SHP77 treated with DMSO at 0.1 percent for 48 hours (cell line): ENCODE results near the gene LINS1.

ENCODE experiments used
- DNase-seq: peaks from one replicate; lab custom pipeline; 2025; lab: John Stamatoyannopoulos, UW

LINS1 gene

DNA sequence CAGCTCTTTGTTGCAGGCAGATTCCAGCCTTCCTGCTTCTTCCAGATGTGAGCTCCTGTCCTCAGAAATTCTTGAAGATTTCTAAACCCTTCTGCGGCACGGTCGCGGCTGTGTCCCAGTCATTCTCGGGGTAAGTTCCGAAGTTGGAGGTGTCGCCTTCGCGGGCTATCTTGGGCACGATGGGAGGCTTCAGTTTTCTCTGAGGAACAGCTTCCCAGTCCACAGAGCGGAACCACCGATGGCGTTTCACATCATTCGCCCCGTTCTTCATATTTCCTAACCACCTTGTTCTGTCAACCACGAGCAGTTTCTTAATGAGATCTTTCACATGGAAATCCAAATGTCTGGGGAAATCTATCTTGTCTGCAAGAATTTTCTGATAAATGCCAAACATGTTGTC lies 48.5 kb downstream of the LINS1 start:
- DNase-seq, result no peak

- no peak for DNase-seq
Measured at GRCh38 chr15:100547961-100548360, 54.0 kb downstream of the LINS1 start.

DNA sequence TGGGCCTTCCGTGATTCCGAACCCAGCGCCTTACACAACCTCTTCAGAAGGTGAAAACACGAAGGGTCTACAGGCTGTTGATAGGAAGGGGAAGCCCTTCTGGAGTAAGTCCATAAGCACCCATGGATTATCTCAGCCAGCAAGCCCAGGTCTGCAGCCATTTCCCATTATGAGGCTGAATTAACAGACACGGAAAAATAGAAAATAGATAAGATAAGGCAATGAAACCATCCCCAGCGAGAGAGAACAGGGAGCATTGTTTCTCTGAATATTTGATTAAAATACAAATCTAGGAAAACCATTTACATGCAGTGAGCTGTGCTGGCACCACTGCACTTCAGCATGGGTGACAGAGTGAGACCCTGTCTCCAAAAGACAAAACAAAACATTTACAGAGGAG lies 57.0 kb downstream of the LINS1 start:
- DNase-seq, result no peak

- no peak for DNase-seq
Measured at GRCh38 chr15:100544338-100544841, 57.6 kb downstream of the LINS1 start.

- DNase-seq, result no peak
Measured at GRCh38 chr15:100542290-100542689, 59.7 kb downstream of the LINS1 start.

DNA sequence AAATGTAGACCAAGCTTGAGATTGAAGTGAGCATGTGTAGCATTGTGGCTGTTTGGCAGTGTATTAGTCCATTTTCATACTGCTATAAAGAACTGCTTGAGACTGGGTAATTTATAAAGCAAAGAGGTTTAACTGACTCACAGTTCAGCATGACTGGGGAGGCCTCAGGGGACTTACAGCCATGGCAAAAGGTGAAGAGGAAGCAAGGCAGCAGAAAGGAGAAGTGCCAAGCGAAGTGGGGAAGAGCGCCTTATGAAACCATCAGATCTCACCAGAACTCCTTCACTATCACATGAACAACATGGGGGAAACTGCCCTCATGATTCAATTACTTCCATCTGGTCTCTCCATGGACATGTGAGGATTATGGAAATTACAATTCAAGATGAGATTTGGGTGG lies 64.7 kb downstream of the LINS1 start:
- no peak for DNase-seq

- no peak for DNase-seq
Measured at GRCh38 chr15:100536733-100537132, 65.3 kb downstream of the LINS1 start.

GRCh38 chr15:100533886-100534285 lies 68.1 kb downstream of the LINS1 start:
- no peak for DNase-seq

- DNase-seq, result no peak
Measured at GRCh38 chr15:100531823-100532327, 70.1 kb downstream of the LINS1 start.

GRCh38 chr15:100531204-100531603 lies 70.8 kb downstream of the LINS1 start:
- no peak for DNase-seq

- DNase-seq, result no peak
Measured at GRCh38 chr15:100529556-100529955, 72.4 kb downstream of the LINS1 start.

GRCh38 chr15:100528833-100529428 lies 73.1 kb downstream of the LINS1 start, which contains the start of gene CERS3:
Gene CERS3 (minus strand): TSS chr15:100528950. CDS start chr15:100501849, 27,101 bp downstream.
- DNase-seq, result no peak

GRCh38 chr15:100526027-100526481 lies 75.9 kb downstream of the LINS1 start:
- DNase-seq, result no peak

- no peak for DNase-seq
Measured at GRCh38 chr15:100525436-100525835, 76.5 kb downstream of the LINS1 start.

GRCh38 chr15:100524326-100524725 lies 77.7 kb downstream of the LINS1 start:
- no peak for DNase-seq

DNA sequence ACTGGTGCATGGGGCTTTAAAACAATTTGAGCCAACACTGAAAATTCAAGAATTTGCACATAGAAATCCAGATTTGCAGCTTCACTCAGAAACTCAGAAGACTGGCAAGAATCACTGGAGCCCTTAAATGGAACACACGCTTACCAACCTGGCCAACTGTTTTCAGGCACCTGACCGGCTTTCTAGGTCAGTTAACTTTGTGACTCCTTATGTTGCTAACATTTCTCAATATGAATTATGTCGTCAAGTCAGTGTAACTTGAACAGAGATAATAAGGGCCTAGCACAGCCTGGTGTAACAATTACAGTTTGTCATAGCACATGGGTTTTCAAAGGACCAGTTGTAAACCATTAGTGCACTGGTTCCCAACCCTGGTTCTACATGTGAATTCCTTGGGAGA lies 80.1 kb downstream of the LINS1 start:
- no peak for DNase-seq

DNA sequence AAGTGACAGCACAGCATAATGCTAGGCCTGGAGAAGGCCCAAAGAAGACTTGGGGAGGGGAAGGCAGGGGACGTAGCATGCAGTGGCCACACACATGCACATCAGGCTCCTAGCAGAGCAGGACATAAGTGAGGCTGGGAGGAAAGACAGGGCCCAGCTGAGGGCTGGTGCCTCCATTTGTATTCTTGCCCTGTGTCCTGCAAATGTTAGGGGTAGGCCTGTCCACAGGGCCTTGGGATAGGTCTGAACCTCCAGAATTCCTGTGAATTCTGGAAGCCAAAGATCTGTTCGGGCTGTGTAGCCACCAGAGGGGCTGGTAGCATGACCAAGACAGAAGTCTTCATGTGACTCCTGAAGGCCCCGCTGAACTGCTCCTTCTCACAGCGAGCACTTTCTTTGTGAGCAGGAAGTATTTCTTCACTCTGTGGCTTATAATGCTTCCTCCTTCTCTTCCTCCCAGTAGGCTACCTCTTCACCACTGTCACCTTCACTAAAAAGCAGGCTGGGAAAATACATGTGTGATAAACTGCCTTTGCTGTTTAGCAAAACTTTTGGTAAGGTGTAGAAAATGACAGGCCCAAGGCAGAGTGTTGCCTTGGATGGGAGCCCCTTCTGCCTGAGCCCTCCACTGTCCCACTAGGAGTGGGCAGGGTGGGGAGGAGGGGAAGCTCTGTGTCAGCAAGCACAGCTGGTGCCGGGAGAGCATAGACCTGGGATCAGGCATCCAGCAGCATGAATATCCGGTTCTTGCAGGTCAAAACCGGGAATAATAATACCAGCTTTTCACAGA lies 81.7 kb downstream of the LINS1 start:
- no peak for DNase-seq

DNA sequence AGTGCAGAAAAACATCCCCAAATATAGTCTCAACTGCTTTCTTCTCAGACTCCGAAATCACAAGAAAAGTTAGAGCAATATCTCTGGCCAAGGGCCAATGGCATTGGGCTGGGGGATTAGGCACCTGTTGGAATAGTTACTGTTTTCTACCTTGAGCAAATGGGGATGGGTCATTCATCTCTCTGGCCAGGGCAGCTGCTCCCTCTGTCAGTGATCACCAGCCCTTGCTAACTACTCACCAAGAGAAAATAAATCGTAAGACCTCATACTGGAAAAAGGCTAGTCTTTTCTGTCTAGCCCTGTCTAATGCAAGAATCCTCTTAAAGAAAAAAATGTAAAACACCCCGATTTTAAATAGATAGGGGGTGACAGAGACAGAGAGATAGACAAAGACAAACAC lies 84.1 kb downstream of the LINS1 start:
- DNase-seq, result no peak
